DOHH2 (cell line): ENCODE results near the gene HES6.

Experiments
- EZH2phosphoT487 ChIP-seq: fragments of 200-600 bp; sonication (generic); IDR thresholded peaks from 2 replicates; pipeline ENCODE4 v1.6.1; 2017; ENCODE audit warnings: borderline replicate concordance, mild to moderate bottlenecking, antibody characterized with exemption, low read length, moderate library complexity, mixed read lengths
- TF ChIP-seq, protein P1 (sequence below): fragments of 200-600 bp; sonication (generic); IDR thresholded peaks from one replicate; pipeline ENCODE4 v1.5.1; 2014; ENCODE audit warnings: antibody characterized with exemption, mild to moderate bottlenecking, low read depth, low read length; ENCODE audit not compliant: poor library complexity, severe bottlenecking

DNA sequence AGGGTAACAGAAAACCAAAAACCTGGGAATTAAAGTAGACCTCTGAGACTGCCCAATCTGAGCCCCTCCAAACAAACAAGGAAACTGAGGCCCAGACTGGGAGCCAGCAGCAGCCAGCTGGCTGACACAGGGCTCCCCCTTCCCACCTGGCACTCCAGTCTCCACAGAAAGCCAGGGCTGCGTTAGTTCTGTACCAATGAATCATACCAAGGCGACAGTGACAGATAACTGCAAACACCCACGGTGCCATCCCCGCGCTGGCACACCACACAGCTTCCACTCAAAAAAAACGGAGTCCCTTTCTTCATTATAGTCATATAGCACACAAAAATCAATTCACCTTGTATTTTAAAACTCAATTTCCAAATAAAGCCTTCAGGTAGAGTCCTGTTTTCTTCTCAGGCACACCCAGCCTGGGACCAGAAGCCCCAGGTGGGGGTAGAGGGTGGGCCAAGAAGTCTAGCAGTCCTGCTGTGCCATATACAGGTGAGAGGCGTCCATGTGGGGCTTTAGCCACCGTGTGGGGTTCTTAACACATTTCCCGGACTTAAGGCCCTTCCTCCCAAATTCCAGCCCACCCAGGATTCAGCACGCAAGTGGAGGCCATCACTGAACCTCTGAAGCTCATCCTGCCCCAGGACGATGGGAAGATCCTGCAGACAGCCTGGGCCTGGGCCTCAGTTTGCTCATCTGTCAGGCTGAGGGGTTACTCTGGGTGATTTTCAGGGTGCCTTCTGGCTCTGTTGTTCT is 47.3 kb upstream of the HES6 start:
- TF ChIP-seq, protein P1, sequence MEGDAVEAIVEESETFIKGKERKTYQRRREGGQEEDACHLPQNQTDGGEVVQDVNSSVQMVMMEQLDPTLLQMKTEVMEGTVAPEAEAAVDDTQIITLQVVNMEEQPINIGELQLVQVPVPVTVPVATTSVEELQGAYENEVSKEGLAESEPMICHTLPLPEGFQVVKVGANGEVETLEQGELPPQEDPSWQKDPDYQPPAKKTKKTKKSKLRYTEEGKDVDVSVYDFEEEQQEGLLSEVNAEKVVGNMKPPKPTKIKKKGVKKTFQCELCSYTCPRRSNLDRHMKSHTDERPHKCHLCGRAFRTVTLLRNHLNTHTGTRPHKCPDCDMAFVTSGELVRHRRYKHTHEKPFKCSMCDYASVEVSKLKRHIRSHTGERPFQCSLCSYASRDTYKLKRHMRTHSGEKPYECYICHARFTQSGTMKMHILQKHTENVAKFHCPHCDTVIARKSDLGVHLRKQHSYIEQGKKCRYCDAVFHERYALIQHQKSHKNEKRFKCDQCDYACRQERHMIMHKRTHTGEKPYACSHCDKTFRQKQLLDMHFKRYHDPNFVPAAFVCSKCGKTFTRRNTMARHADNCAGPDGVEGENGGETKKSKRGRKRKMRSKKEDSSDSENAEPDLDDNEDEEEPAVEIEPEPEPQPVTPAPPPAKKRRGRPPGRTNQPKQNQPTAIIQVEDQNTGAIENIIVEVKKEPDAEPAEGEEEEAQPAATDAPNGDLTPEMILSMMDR: no peak
- TF ChIP-seq EZH2phosphoT487: no peak
